Astrocyte (in vitro differentiated cells and primary cell): ENCODE data around the gene NFATC3.

Source experiments
- EZH2 ChIP-seq: IDR thresholded peaks from 2 replicates; pipeline ENCODE4 v1.6.1; 2012; ENCODE audit warnings: mild to moderate bottlenecking, low read length, inconsistent platforms; ENCODE audit not compliant: insufficient read depth
- TF ChIP-seq, protein P1 (sequence below): IDR thresholded peaks from 2 replicates; pipeline ENCODE4 v1.5.1; 2011; ENCODE audit warnings: low read depth, mild to moderate bottlenecking, inconsistent platforms, low read length, moderate library complexity; ENCODE audit not compliant: insufficient read depth

DNA sequence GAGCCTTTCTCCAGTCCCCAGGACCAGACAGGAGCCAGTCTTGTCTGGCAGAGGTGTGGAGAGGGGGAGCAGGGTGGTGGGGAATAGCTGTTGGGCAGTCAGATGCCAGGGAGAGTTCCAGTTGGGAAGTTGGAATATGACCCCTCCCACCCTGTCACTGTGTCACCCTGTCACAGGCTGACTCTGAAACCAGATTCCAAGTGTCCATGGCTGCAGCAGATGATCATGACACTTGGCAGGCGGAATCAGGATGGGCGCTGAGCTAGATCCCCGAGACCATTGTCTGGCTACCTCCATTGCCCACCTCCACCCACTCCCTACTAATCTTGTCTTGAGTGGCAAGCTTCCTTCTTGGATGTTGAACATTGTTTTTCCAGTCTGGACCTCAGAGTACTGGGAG is 9.2 kb upstream of the NFATC3 start:
- TF ChIP-seq, protein P1, sequence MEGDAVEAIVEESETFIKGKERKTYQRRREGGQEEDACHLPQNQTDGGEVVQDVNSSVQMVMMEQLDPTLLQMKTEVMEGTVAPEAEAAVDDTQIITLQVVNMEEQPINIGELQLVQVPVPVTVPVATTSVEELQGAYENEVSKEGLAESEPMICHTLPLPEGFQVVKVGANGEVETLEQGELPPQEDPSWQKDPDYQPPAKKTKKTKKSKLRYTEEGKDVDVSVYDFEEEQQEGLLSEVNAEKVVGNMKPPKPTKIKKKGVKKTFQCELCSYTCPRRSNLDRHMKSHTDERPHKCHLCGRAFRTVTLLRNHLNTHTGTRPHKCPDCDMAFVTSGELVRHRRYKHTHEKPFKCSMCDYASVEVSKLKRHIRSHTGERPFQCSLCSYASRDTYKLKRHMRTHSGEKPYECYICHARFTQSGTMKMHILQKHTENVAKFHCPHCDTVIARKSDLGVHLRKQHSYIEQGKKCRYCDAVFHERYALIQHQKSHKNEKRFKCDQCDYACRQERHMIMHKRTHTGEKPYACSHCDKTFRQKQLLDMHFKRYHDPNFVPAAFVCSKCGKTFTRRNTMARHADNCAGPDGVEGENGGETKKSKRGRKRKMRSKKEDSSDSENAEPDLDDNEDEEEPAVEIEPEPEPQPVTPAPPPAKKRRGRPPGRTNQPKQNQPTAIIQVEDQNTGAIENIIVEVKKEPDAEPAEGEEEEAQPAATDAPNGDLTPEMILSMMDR, result no peak
- no peak for TF ChIP-seq EZH2
